ENCODE results near the gene SLC2A3.
"Not testable (repeated sequence)": the region's sequence is repeated elsewhere in the genome, so short reads cannot be mapped to it uniquely, and the experiment has no call there.

The SLC2A3 gene

DNA sequence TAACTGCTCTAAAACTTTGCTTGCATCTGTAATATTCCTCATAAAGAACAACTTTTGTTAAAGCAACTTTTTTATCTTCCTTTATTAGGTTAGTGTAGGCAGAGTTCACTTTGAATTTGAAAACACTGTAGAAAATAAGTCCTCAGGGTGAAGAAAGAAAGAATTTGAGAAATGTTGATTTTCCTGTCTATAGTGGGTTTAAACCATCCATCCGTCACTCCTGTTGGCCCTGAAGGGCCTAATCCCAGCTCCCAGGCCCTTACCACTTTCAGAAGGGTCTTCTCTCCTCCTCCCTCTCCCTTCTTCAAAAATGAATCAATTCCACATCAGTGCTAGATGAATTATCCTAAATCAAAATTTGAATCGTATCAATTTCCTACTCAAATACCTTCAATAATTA, 4.9 kb upstream of the SLC2A3 start:
- Histone ChIP-seq H3K36me3 (ENCODE audit: insufficient read depth, low read length) (no peaks in the 10 kb centered on the region), H3K9me3 (ENCODE audit: low read depth, low read length) (no peaks in the 10 kb centered on the region), H3K9ac (ENCODE audit: insufficient read length) (no peak overlapping the region), H3K4me3 (no peak overlapping the region), H3K27ac (no peak overlapping the region)
- no peak for DNase-seq (ENCODE audit: low read depth, low spot score)
- TF ChIP-seq POLR2AphosphoS5 (IDR thresholded peaks at IDR 0.05; ENCODE audit: borderline replicate concordance, low read depth, low read length) (no peak), FOXP2 (optimal IDR thresholded peaks at IDR 0.05; ENCODE audit: control extremely low read depth, extremely low read length, insufficient read depth) (no peak), EZH2 (IDR thresholded peaks at IDR 0.05) (no peak)

DNA sequence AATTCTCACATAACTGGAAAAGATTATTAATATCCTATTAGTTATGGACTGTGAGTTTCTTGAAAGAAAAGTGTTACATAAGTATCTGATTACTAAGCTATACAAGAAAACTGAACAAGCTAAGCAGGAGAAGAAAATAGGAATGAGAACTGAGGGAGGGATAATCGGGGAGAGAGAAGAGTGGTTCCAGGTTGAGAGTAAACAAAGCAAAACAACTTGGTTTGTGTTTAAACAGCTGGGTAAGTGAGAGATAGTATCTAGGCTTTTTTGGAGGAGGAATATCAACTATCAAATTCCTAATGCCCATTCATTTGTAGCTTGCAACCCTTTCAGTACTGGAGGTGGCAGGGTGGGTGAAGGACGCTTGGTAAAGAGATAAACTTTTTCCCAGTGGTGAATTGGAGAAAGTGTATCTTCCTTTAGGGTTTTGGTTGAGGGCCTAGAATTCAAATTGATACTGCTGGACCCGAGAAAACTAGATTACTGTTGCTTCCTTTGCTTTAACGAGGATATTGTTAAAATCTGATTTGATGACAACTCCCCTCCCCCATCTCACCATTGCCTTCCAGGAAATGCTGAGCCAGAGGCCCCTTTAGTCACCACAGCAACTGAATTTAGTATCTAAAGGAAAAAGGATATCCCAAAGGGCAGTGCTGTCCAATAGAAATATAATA, 2.0 kb upstream of the SLC2A3 start:
- no peaks in the 10 kb centered on the region for H3K36me3 ChIP-seq (ENCODE audit: insufficient read depth, low read length)
- no peak for DNase-seq (ENCODE audit: low read depth, low spot score)
- no peak overlapping the region for H3K4me3 ChIP-seq
- H3K27ac ChIP-seq = 0 out of 2 replicates have a peak overlapping the region, but pooled peaks have one; percentile 6
- TF ChIP-seq EZH2 (IDR thresholded peaks at IDR 0.05) (no peak), FOXP2 (optimal IDR thresholded peaks at IDR 0.05; ENCODE audit: control extremely low read depth, extremely low read length, insufficient read depth) (no peak), POLR2AphosphoS5 (IDR thresholded peaks at IDR 0.05; ENCODE audit: borderline replicate concordance, low read depth, low read length) (no peak)
- H3K9me3 ChIP-seq (ENCODE audit: low read depth, low read length) = no peaks in the 10 kb centered on the region
- H3K9ac ChIP-seq (ENCODE audit: insufficient read length) = no peak overlapping the region

DNA sequence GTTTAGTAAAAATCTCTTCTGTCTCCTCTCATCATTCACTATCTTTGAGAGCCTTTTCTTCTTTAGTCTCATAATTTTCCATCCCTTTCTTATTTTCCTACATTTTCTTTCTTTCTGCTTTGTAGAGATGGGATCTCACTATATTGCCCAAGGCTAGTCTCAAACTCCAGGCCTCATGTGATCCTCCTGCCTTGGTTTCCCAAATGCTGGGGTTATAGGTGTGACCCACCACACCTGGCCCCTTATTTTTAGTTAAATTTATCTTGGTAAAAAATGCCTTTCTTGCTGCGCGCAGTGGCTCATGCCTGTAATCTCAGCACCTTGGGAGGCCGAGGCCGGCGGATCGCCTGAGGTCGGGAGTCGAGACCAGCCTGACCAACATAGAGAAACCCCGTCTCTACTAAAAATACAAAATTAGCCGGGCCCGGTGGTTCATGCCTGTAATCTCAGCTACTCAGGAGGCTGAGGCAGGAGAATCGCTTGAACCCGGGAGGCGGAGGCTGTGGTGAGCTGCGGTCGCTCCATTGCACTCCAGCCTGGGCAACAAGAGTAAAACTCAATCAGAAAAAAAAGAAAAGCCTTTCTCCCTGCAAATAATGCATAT, 996 bp downstream of the SLC2A3 start:
- no peak for DNase-seq (ENCODE audit: low read depth, low spot score)
- TF ChIP-seq FOXP2 (optimal IDR thresholded peaks at IDR 0.05; ENCODE audit: control extremely low read depth, extremely low read length, insufficient read depth) = no peak
- no peak for TF ChIP-seq EZH2 (IDR thresholded peaks at IDR 0.05)
- no peak for TF ChIP-seq POLR2AphosphoS5 (IDR thresholded peaks at IDR 0.05; ENCODE audit: borderline replicate concordance, low read depth, low read length)
- no peaks in the 10 kb centered on the region for H3K36me3 ChIP-seq (ENCODE audit: insufficient read depth, low read length)
- H3K27ac ChIP-seq = no peak overlapping the region
- H3K9me3 ChIP-seq (ENCODE audit: low read depth, low read length) = no peaks in the 10 kb centered on the region
- peak overlapping the region; percentile 73; the same call in 1 of the 2 replicates for H3K4me3 ChIP-seq
- H3K9ac ChIP-seq (ENCODE audit: insufficient read length) = no peak overlapping the region

DNA sequence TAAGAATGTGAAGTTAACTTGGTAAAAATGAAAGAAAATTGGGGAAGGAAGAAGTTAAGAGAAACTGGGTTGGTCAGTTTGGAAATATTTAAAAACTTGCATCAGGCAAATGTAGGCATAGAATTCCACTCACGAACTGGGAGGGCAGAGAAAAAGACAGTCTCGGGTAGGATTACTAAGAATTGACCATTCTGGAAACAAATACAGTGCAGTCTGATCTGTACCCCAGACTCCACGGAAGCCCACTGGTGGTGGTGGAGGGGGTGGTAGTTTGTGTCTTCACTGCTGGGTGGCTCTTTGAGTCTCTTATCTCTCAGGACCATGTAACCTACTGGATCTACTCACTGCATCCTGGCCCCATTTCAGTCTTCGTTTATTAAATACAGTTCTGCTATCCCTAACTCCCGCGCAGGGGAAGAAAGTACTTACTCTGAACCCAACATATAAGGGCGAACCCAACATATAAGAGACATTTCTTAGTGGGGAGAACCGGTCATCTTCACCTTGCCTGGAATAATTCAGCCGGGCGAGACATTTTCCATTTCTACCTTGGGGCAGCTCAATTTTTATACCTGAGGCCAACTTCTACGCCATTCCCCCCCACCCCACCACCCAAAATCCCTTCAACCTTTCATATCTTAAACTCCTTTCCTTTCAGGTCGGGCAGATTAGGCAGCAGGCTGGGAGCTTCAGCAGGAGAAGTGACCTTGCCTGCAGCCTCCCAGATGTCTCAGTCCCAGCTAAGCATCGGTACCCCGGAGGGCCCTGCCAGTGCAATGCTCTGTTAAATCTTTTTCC, 1.7 kb downstream of the SLC2A3 start:
- Histone ChIP-seq H3K36me3 (ENCODE audit: insufficient read depth, low read length) (no peaks in the 10 kb centered on the region), H3K4me3 (no peak overlapping the region; the same call in 1 of the 2 replicates)
- no peak for DNase-seq (ENCODE audit: low read depth, low spot score)

DNA sequence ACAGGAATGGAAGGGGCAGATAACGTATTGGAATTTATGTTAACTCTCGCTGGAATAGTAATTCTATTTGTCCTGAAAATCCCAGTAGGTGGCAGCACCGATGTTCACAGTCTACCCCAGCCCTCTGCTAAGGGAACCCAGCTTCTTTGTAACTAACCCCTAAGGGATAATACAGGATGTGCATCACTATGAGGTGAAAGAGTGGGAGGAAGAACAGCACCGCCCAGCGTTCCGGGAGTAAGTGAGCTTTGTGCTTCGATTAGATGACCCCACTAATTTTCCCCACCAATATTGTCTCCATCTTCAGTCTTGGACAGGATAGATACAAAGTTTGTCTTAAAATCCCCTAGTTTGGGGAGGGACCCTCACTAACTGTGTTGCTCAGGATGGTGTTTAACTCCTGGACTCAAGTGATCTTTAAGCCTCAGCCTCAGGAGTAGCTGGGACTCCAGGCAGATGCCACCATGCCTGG, 2.7 kb downstream of the SLC2A3 start:
- TF ChIP-seq EZH2 (IDR thresholded peaks at IDR 0.05) (no peak), FOXP2 (optimal IDR thresholded peaks at IDR 0.05; ENCODE audit: control extremely low read depth, extremely low read length, insufficient read depth) (no peak), POLR2AphosphoS5 (IDR thresholded peaks at IDR 0.05; ENCODE audit: borderline replicate concordance, low read depth, low read length) (no peak)
- no peak overlapping the region for H3K9ac ChIP-seq (ENCODE audit: insufficient read length)
- DNase-seq (ENCODE audit: low read depth, low spot score) = peak; percentile 97
- H3K9me3 ChIP-seq (ENCODE audit: low read depth, low read length) = no peaks in the 10 kb centered on the region
- H3K27ac ChIP-seq = no peak overlapping the region
- no peaks in the 10 kb centered on the region for H3K36me3 ChIP-seq (ENCODE audit: insufficient read depth, low read length)
- peak overlapping the region; percentile 43 for H3K4me3 ChIP-seq

More for the DNA sequence above, 1.7 kb downstream of the SLC2A3 start:
- no peak for TF ChIP-seq EZH2 (IDR thresholded peaks at IDR 0.05)
- Histone ChIP-seq H3K9ac (ENCODE audit: insufficient read length) (no peak overlapping the region), H3K27ac (no peak overlapping the region), H3K9me3 (ENCODE audit: low read depth, low read length) (no peaks in the 10 kb centered on the region)

DNA sequence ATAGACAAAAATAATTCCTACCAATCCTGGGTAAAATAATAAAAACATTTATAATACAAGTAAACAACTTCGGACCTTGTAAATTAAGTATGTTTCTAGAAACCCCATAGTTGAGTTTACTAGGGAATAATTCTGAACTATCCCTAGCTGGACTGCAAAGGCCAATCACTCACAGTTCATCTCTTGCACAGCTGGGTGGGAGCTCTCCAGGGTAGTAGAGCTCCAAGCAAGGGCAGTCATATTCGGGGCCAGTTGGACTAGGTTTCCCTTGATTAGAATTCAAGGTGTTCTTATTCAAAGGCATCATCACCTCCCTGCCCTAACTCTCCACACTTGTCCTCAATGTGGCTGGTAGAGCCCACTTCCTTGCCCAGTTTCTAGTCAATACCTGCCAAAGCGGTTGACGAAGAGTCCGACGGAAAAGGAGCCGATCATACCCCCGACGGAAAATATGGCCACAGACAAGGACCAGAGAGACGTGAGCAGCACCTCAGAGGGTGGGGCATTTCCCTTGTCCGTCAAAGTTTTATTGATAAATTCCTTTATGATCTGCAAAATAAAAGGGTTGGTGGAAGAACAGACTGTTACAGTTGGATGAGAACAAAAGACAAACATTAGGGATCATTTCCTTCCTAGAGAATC, 3.3 kb downstream of the SLC2A3 start:
- H3K9ac ChIP-seq (ENCODE audit: insufficient read length); H3K4me3 ChIP-seq; H3K36me3 ChIP-seq (ENCODE audit: insufficient read depth, low read length): not testable (repeated sequence)

DNA sequence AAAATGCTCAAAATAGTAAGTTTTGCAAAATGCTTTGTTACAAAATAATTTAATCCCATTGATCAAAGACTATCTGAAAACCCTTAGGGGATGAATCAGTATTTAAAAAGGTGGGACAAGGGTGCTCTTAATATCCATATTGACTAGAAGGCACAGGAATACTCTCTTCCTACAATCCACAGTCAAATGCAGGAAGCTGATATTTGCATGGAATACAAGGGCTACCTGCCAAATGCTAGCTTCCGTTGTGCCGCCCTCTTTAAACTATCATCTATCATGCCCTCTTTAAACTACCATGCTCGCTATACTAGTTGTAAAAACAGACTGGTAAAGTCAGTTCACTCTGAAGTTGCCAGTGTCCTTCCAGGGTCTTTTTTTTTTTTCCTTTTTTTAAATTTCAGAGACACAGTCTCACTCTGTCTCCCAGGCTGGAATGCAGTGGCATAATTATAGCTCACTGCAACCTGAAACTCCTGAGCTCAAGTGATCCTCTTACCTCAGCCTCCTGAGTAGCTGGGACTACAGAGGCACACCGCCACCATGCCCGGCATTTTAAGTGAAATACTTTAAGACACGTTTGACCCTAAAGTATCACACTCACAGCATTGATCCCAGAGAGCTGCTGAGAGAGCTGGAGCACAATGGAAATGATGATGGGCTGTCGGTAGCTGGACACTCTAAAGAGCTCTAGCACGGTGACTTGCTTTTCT, 6.7 kb downstream of the SLC2A3 start:
- H3K27ac ChIP-seq = no peak overlapping the region
- no peaks in the 10 kb centered on the region for H3K36me3 ChIP-seq (ENCODE audit: insufficient read depth, low read length)
- H3K4me3 ChIP-seq = no peak overlapping the region
- H3K9me3 ChIP-seq (ENCODE audit: low read depth, low read length) = no peaks in the 10 kb centered on the region
- H3K9ac ChIP-seq (ENCODE audit: insufficient read length) = no peak overlapping the region
- DNase-seq (ENCODE audit: low read depth, low spot score) = no peak
- no peak for TF ChIP-seq POLR2AphosphoS5 (IDR thresholded peaks at IDR 0.05; ENCODE audit: borderline replicate concordance, low read depth, low read length)
- TF ChIP-seq EZH2 (IDR thresholded peaks at IDR 0.05) = no peak
- TF ChIP-seq FOXP2 (optimal IDR thresholded peaks at IDR 0.05; ENCODE audit: control extremely low read depth, extremely low read length, insufficient read depth) = no peak

More for the DNA sequence above, 3.3 kb downstream of the SLC2A3 start:
- not testable (repeated sequence) for H3K9me3 ChIP-seq (ENCODE audit: low read depth, low read length); DNase-seq (ENCODE audit: low read depth, low spot score); H3K27ac ChIP-seq

DNA sequence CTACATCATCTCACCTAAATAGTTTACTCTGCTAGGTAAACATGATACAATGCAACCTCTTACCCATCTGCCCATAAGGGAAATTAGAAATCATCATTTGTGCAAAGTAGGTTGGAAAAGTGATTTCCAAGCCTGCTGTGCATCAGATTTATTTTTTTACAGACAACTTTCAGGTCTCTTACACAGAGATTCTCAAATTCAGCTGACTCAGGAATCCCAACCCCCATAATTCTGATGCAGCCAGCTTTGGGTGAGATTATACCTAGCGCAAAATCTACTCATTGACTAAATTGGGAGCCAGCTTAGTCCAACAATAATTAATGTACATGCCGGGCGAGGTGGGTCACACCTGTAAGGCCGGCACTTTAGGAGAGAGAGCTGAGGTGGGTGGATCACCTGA, 8.5 kb downstream of the SLC2A3 start:
- no peak overlapping the region for H3K4me3 ChIP-seq
- no peaks in the 10 kb centered on the region for H3K36me3 ChIP-seq (ENCODE audit: insufficient read depth, low read length)
- DNase-seq (ENCODE audit: low read depth, low spot score) = no peak
- H3K9ac ChIP-seq (ENCODE audit: insufficient read length) = no peak overlapping the region
- no peaks in the 10 kb centered on the region for H3K9me3 ChIP-seq (ENCODE audit: low read depth, low read length)
- no peak overlapping the region for H3K27ac ChIP-seq
- TF ChIP-seq FOXP2 (optimal IDR thresholded peaks at IDR 0.05; ENCODE audit: control extremely low read depth, extremely low read length, insufficient read depth) (no peak), EZH2 (IDR thresholded peaks at IDR 0.05) (no peak), POLR2AphosphoS5 (IDR thresholded peaks at IDR 0.05; ENCODE audit: borderline replicate concordance, low read depth, low read length) (no peak)

DNA sequence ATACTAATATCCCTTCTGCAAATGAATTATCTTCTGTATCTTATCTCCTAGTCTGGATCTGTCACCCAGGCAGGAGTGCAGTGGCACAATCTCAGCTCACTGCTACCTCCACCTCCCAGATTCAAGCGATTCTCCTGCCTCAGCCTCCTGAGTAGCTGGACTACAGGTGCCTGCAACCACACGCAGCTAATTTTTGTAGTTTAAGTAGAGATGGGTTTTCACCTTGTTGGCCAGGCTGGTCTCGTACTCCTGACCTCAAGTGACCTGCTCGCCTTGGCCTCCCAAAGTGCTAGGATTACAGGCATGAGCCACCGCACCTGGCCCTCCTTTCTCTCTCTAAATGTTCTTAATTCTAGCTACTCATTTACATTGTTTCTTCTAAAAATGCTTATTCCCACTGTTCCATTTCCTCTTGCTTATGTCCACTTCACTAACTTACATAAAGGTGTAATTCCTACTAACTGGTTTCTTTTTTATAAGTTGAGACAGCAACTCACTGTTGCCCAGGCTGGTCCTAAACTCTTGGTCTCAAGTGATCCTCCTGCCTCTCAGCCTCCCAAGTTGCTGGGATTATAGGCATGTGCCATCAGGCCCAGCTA, 9.8 kb downstream of the SLC2A3 start:
- not testable (repeated sequence) for H3K9me3 ChIP-seq (ENCODE audit: low read depth, low read length); H3K27ac ChIP-seq; H3K4me3 ChIP-seq; H3K36me3 ChIP-seq (ENCODE audit: insufficient read depth, low read length); DNase-seq (ENCODE audit: low read depth, low spot score); H3K9ac ChIP-seq (ENCODE audit: insufficient read length)
